ENCODE data around the gene MSL1.

The MSL1 gene

GRCh38 chr17:40122999-40123810, 1.4 kb downstream of the MSL1 start (continued):
- peak; percentile 37; the same call in 1 of the 2 replicates for TF ChIP-seq ZBTB6 (tag by site-specific recombination; IDR thresholded peaks at IDR 0.05)
- TF ChIP-seq SCRT1 (tag by site-specific recombination; IDR thresholded peaks at IDR 0.05; ENCODE audit: borderline replicate concordance): peak; percentile 63; the same call in 1 of the 2 replicates
- TF ChIP-seq ZNF529 (tag by site-specific recombination; IDR thresholded peaks at IDR 0.05; ENCODE audit: insufficient replicate concordance): no peak
- TF ChIP-seq ZNF571 (tag by site-specific recombination; IDR thresholded peaks at IDR 0.05): no peak
- TF ChIP-seq ZBTB26 (tag by site-specific recombination; optimal IDR thresholded peaks at IDR 0.05): peak; percentile 23
- no peak for TF ChIP-seq ZFP41 (tag by site-specific recombination; IDR thresholded peaks at IDR 0.05; ENCODE audit: borderline replicate concordance)
- peak; percentile 40; the same call in 1 of the 2 replicates for TF ChIP-seq ZNF501 (tag by site-specific recombination; IDR thresholded peaks at IDR 0.05)
- peak; percentile 57 for TF ChIP-seq PRDM1 (tag by site-specific recombination; IDR thresholded peaks at IDR 0.05)
- no peak for TF ChIP-seq ZNF202 (tag by site-specific recombination; IDR thresholded peaks at IDR 0.05; ENCODE audit: borderline replicate concordance)
- no peak for TF ChIP-seq ATF2 (tag by site-specific recombination; IDR thresholded peaks at IDR 0.05; ENCODE audit: low read depth)
- TF ChIP-seq ZNF639 (tag by site-specific recombination; IDR thresholded peaks at IDR 0.05): peak; percentile 88
- no peak for TF ChIP-seq HOXA7 (CRISPR knock-in tag; IDR thresholded peaks at IDR 0.05; ENCODE audit: borderline replicate concordance)
- TF ChIP-seq ZNF488 (tag by site-specific recombination; IDR thresholded peaks at IDR 0.05): no peak
- TF ChIP-seq ZNF404 (tag by site-specific recombination; IDR thresholded peaks at IDR 0.05): no peak
- TF ChIP-seq ZBTB10 (tag by site-specific recombination; IDR thresholded peaks at IDR 0.05): peak; percentile 78
- TF ChIP-seq ZFP37 (tag by site-specific recombination; IDR thresholded peaks at IDR 0.05): peak; percentile 93; the same call in 1 of the 2 replicates
- peak; percentile 64; the same call in 1 of the 2 replicates for TF ChIP-seq ZBTB21 (tag by site-specific recombination; IDR thresholded peaks at IDR 0.05)
- TF ChIP-seq ZNF266 (tag by site-specific recombination; IDR thresholded peaks at IDR 0.05; ENCODE audit: low read depth): no peak
- no peak for TF ChIP-seq ZNF707 (tag by site-specific recombination; IDR thresholded peaks at IDR 0.05)
- no peak for TF ChIP-seq ZNF169 (tag by site-specific recombination; IDR thresholded peaks at IDR 0.05)
- TF ChIP-seq ZNF629 (tag by site-specific recombination; IDR thresholded peaks at IDR 0.05): peak; percentile 65
- TF ChIP-seq KLF10 (tag by site-specific recombination; IDR thresholded peaks at IDR 0.05): no peak
- TF ChIP-seq GLIS2 (tag by site-specific recombination; IDR thresholded peaks at IDR 0.05): peak; percentile 79
- TF ChIP-seq ZNF610 (tag by site-specific recombination; IDR thresholded peaks at IDR 0.05; ENCODE audit: borderline replicate concordance): peak; percentile 61; the same call in 1 of the 2 replicates
- TF ChIP-seq ZNF280C (tag by site-specific recombination; IDR thresholded peaks at IDR 0.05): no peak
- 0 out of 2 replicates have a peak, but pooled peaks have one; percentile 69 for TF ChIP-seq ZNF843 (tag by site-specific recombination; IDR thresholded peaks at IDR 0.05)
- TF ChIP-seq ZNF776 (tag by site-specific recombination; IDR thresholded peaks at IDR 0.05; ENCODE audit: borderline replicate concordance): no peak
- peak; percentile 88; the same call in 1 of the 2 replicates for TF ChIP-seq KLF16 (tag by site-specific recombination; IDR thresholded peaks at IDR 0.05)

Data from HEK293 (cell line).